ENCODE results near the gene FNDC11.
"Not testable (repeated sequence)": the region's sequence is repeated elsewhere in the genome, so short reads cannot be mapped to it uniquely, and the experiment has no call there.

FNDC11 gene

DNA sequence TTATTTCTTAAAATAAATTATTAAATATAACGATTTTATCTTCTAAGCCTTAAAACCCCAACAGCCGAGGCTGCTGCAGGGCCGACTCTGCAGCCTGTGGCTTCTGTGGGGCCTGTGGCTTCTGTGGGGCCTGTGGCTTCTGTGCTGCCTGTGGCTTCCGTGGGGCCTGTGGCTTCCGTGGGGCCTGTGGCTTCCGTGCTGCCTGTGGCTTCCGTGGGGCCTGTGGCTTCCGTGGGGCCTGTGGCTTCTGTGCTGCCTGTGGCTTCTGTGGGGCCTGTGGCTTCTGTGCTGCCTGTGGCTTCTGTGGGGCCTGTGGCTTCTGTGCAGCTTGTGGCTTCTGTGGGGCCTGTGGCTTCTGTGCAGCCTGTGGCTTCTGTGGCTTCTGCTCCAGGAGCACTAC, 47.7 kb downstream of the FNDC11 start:
- DNase-seq: not testable (repeated sequence)

DNA sequence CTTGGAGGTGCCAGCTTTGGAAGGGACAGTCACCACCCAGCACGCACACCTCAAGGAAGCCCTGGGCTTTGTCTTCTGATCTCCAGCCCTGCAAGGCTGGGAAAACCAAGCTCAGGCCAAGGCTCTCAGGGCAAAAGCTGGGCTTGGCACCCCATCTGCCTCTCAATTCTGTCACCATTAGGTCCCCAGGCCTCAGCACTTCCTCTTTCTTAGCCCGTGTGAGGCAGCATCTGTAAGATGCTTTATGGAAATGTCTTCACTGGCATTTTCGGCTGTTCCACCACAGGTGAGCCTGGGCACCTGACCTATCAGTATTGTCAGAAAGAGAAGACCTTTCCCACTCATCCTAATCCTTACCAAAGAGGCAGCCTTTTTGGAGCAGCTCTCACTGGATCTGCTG, 48.4 kb downstream of the FNDC11 start:
- DNase-seq: no peak
